Measurements from ENCODE around the gene MYO9A.

Gene MYO9A

DNA sequence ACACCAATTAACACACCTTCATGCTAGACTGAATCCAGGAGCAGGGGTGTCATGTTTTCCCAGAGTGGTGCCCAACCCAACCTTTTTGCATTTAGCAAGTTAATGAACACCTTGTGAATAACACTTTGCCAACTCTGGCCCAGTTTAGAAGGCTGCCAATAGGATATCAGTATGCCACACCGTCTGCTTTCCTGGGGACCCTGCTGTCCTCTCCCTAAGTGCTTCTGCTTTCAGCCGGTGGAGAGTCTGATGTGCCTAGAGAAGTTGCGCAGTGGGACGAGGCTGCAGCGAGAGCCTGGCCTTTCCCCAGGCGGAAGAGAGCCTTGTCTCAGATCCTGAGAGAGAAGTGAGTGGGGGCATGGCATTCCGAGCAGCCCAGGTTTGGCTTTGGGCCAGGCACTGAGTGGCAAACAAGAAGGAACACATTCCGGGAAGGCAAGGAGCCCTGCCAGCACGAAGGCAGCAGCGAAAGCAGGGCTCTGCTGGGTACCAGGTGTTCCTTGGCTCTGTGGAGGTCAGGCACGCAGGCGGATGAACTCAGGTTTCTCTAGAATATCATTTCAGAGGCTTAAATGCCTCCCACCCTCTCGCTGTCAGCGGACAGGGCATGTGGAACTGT lies 37.2 kb upstream of the MYO9A start:
- Histone ChIP-seq H3K4me3 (ENCODE audit: low read length) (no peak overlapping the region), H3K9ac (ENCODE audit: low read depth, low read length) (no peak overlapping the region), H3K27ac (ENCODE audit: low read depth, low read length) (no peak overlapping the region), H3K9me3 (ENCODE audit: insufficient read depth, low read depth, low read length) (no peaks in the 10 kb centered on the region), H3K36me3 (ENCODE audit: insufficient read depth, low read length) (no peaks in the 10 kb centered on the region), H3K4me1 (ENCODE audit: insufficient read depth, low read length) (peaks cover 3% of the 10 kb centered on the region; the same call in 1 of the 2 replicates), H3K27me3 (ENCODE audit: insufficient read depth, low read length) (peaks cover 3% of the 10 kb centered on the region; the same call in 1 of the 2 replicates)
- 88% methylated on average over 14 of the region's 14 CpGs for WGBS

DNA sequence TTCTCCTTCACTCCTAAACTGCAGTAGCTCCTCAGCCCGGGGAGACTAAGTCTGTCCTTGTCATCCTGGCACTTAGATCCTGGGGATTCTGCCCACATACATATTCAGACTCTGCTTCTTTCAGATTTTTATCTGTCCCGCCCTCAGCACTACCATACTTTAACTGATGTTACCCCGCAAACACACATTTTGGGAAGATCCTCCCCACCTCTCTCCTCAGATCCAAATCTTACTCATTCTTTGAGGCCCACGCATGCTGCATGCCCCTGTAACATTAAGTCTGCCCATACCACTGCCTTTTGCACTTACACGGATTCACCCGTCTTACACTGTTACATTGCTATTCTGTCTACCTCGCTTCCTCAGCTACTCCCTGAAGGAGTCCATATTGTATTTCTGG lies 36.4 kb upstream of the MYO9A start:
- H3K27ac ChIP-seq (ENCODE audit: low read depth, low read length) = no peak overlapping the region
- H3K27me3 ChIP-seq (ENCODE audit: insufficient read depth, low read length) = peaks cover 3% of the 10 kb centered on the region; the same call in 1 of the 2 replicates
- no peak overlapping the region for H3K9ac ChIP-seq (ENCODE audit: low read depth, low read length)
- H3K36me3 ChIP-seq (ENCODE audit: insufficient read depth, low read length) = no peaks in the 10 kb centered on the region
- WGBS = 93% methylated on average over 7 of the region's 7 CpGs
- H3K9me3 ChIP-seq (ENCODE audit: insufficient read depth, low read depth, low read length) = no peaks in the 10 kb centered on the region
- H3K4me3 ChIP-seq (ENCODE audit: low read length) = no peak overlapping the region
- H3K4me1 ChIP-seq (ENCODE audit: insufficient read depth, low read length) = peaks cover 3% of the 10 kb centered on the region; the same call in 1 of the 2 replicates

DNA sequence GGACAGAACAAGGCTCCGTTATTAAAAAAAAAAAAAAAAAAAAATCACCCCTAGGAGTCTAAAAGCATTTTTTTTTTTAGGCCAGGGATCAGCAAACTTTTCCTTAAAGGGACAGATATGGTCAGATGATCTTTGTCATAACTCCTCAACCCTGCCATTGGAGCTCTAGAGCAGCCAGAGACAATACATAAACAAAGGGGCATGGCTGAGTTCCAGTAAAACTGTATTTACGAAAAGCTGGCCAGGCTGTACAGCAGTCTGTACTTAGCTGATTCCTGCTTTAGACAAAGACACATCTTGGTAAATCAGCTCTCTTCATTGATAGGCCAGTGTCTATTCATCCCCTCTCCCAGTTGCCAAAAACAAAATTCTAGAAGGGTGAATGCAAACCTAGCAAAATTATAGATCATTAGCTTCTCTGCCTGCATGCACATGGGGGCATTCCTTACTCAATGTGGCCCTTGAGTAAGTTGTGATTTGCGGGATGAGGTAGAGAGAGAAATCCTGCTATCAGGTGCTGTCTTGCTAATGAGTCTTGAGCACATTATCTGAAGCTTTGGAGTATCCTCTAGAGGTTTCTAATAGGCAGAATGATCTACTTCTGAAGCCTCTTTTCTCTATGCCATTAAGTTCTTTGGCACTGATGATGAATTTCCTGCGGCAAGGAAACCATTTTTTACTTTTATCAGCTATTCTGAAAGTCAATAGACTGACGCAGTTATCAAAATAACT lies 35.5 kb upstream of the MYO9A start:
- Histone ChIP-seq H3K9ac (ENCODE audit: low read depth, low read length) (no peak overlapping the region), H3K36me3 (ENCODE audit: insufficient read depth, low read length) (no peaks in the 10 kb centered on the region), H3K4me1 (ENCODE audit: insufficient read depth, low read length) (peaks cover 3% of the 10 kb centered on the region; the same call in 1 of the 2 replicates), H3K27ac (ENCODE audit: low read depth, low read length) (no peak overlapping the region), H3K9me3 (ENCODE audit: insufficient read depth, low read depth, low read length) (no peaks in the 10 kb centered on the region), H3K27me3 (ENCODE audit: insufficient read depth, low read length) (peaks cover 3% of the 10 kb centered on the region; the same call in 1 of the 2 replicates), H3K4me3 (ENCODE audit: low read length) (no peak overlapping the region)
- WGBS = 95% methylated on average over 5 of the region's 5 CpGs

DNA sequence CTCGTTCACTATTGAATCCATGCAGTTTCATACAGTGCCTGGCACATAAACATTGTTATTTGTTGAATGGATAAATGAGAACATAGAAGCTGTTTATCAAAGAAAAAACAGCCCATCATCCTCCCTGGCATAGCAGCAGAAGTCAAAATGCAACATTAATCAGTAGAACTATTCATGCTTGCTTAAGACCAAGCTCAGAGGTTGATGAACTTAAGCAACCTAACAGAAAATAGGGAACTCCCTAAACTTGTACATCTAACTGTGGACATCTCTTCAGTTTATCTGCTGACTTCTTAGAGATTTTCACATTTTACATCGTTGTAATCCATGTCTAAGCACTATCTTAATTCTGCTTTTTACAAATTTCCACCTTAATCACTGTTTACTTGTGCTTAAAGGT lies 29.5 kb upstream of the MYO9A start:
- Histone ChIP-seq H3K36me3 (ENCODE audit: insufficient read depth, low read length) (no peaks in the 10 kb centered on the region), H3K9me3 (ENCODE audit: insufficient read depth, low read depth, low read length) (no peaks in the 10 kb centered on the region), H3K27me3 (ENCODE audit: insufficient read depth, low read length) (no peaks in the 10 kb centered on the region), H3K9ac (ENCODE audit: low read depth, low read length) (no peak overlapping the region), H3K4me1 (ENCODE audit: insufficient read depth, low read length) (no peaks in the 10 kb centered on the region), H3K27ac (ENCODE audit: low read depth, low read length) (no peak overlapping the region), H3K4me3 (ENCODE audit: low read length) (no peak overlapping the region)
- 96% methylated on average over 2 of the region's 2 CpGs for WGBS

DNA sequence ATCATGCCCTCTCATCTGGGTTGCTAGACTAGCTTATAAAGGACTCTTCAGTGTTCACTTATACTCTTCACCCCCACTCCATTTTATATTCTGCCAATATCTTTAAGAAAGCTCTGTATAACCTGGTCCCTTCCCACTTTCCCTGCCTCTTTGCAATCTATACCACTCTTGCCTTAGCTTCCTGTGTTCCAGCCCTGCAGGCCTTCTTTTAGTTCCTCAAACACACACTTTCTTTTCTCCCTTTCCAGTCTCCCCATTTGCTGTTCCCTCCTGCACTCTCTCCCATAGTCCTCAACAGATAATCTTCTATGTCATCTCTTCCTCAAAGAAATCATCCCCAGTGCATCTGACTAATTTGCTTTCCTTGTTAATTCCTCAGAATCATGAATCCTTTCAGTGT lies 29.0 kb upstream of the MYO9A start:
- Histone ChIP-seq H3K27ac (ENCODE audit: low read depth, low read length) (no peak overlapping the region), H3K36me3 (ENCODE audit: insufficient read depth, low read length) (no peaks in the 10 kb centered on the region), H3K4me3 (ENCODE audit: low read length) (no peak overlapping the region), H3K9me3 (ENCODE audit: insufficient read depth, low read depth, low read length) (no peaks in the 10 kb centered on the region), H3K9ac (ENCODE audit: low read depth, low read length) (no peak overlapping the region), H3K27me3 (ENCODE audit: insufficient read depth, low read length) (no peaks in the 10 kb centered on the region), H3K4me1 (ENCODE audit: insufficient read depth, low read length) (no peaks in the 10 kb centered on the region)

DNA sequence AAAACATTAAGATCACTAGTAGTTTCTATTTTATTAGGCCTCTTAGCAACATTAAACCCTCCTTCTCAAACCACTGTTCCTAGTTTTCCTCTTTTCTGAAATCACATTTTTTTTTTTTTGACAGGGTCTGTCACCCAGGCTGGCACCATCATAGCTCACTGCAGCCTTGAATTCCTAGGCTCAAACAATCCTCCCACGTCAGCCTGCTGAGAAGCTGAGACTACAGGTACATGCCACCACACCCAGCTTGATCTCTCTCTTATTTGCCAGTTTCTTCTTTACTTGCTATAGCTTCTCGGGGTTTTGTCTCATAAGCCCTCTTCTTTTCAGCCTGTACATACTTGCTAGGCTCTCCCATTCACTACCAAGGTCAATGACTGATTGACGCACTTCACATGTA lies 28.3 kb upstream of the MYO9A start:
- Histone ChIP-seq H3K27ac (ENCODE audit: low read depth, low read length) (no peak overlapping the region), H3K4me1 (ENCODE audit: insufficient read depth, low read length) (peaks cover 4% of the 10 kb centered on the region; the same call in 1 of the 2 replicates), H3K9ac (ENCODE audit: low read depth, low read length) (no peak overlapping the region), H3K27me3 (ENCODE audit: insufficient read depth, low read length) (no peaks in the 10 kb centered on the region), H3K9me3 (ENCODE audit: insufficient read depth, low read depth, low read length) (no peaks in the 10 kb centered on the region), H3K4me3 (ENCODE audit: low read length) (no peak overlapping the region), H3K36me3 (ENCODE audit: insufficient read depth, low read length) (no peaks in the 10 kb centered on the region)
- WGBS = 89% methylated on average over 3 of the region's 3 CpGs

DNA sequence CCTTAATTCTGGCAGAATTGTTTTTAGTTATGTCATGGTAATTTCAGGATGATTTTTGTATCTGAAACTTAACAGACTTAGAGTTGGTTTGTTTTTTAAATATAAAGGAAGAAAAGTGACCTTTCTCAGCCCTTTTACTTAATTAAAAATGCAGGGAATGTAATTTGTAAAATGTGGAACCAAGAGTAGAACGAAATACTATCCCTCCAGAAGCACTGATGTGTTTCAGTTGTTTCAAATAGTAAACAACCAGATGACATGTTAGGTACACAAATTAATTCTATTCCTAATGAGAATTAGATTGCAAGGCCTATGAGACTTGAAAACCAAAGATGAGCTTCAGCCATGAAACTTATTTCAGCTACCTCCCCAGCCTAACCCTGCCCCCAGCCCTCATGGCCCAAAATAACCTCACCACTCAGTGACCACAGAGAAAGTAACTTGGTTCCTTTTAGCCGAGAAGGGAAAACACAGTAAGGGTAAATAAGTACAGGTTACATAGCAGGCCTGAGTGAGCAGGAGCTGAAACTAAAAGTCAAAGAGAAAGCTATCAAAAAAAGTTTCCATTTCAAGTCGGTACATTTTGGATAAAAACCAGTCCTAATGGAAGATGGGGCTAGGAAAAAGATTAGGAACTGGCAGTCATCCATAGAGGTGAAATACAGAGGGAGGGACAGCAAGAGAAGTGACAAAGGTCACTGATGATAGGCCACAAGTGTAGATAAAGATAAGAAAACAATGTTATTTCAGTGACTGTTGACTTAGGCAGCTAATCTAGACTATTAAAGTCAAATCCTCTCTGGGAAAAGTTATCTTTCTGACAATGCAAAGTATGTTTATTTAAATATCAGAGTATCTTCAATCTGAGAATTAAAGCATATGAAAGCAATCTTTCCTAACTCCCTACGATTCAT lies 23.5 kb upstream of the MYO9A start:
- no peaks in the 10 kb centered on the region for H3K9me3 ChIP-seq (ENCODE audit: insufficient read depth, low read depth, low read length)
- no peaks in the 10 kb centered on the region for H3K27me3 ChIP-seq (ENCODE audit: insufficient read depth, low read length)
- peak overlapping the region; percentile 25; the same call in 1 of the 2 replicates for H3K27ac ChIP-seq (ENCODE audit: low read depth, low read length)
- peaks cover 4% of the 10 kb centered on the region; the same call in 1 of the 2 replicates for H3K4me1 ChIP-seq (ENCODE audit: insufficient read depth, low read length)
- no peaks in the 10 kb centered on the region for H3K36me3 ChIP-seq (ENCODE audit: insufficient read depth, low read length)
- no peak overlapping the region for H3K4me3 ChIP-seq (ENCODE audit: low read length)
- no peak overlapping the region for H3K9ac ChIP-seq (ENCODE audit: low read depth, low read length)
- WGBS = 98% methylated on average over 3 of the region's 4 CpGs

DNA sequence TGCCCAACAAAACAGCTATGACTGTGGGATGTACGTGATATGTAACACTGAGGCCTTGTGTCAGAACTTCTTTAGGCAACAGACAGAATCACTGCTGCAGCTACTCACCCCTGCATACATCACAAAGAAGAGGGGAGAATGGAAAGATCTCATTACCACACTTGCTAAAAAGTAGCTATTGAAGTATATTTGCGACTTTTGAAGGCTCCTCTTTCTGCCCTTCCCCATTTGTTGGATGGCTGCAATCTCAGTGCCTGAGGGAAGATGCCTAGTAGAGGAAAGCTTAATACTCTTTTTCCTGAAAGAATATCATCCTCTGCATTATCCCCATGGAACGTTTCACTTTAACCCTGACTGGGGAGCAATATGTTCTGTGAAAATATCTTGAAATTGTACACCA lies 22.1 kb upstream of the MYO9A start:
- Histone ChIP-seq H3K27me3 (ENCODE audit: insufficient read depth, low read length) (no peaks in the 10 kb centered on the region), H3K9me3 (ENCODE audit: insufficient read depth, low read depth, low read length) (no peaks in the 10 kb centered on the region), H3K36me3 (ENCODE audit: insufficient read depth, low read length) (no peaks in the 10 kb centered on the region), H3K4me3 (ENCODE audit: low read length) (no peak overlapping the region), H3K9ac (ENCODE audit: low read depth, low read length) (no peak overlapping the region), H3K4me1 (ENCODE audit: insufficient read depth, low read length) (peaks cover 4% of the 10 kb centered on the region; the same call in 1 of the 2 replicates), H3K27ac (ENCODE audit: low read depth, low read length) (no peak overlapping the region)
- WGBS = 100% methylated on average over 1 of the region's 3 CpGs

DNA sequence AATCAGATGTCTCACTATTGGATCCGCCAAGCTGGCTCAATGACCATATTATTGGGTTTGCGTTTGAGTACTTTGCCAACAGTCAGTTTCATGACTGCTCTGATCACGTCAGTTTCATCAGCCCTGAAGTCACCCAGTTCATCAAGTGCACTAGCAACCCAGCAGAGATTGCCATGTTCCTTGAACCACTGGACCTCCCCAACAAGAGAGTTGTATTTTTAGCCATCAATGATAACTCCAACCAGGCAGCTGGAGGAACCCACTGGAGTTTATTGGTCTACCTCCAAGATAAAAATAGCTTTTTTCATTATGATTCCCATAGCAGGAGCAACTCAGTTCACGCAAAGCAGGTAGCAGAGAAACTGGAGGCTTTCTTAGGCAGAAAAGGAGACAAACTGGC lies 21.7 kb upstream of the MYO9A start:
- no peaks in the 10 kb centered on the region for H3K27me3 ChIP-seq (ENCODE audit: insufficient read depth, low read length)
- H3K27ac ChIP-seq (ENCODE audit: low read depth, low read length) = no peak overlapping the region
- H3K36me3 ChIP-seq (ENCODE audit: insufficient read depth, low read length) = no peaks in the 10 kb centered on the region
- 95% methylated on average over 4 of the region's 4 CpGs for WGBS
- no peaks in the 10 kb centered on the region for H3K9me3 ChIP-seq (ENCODE audit: insufficient read depth, low read depth, low read length)
- H3K4me3 ChIP-seq (ENCODE audit: low read length) = no peak overlapping the region
- H3K9ac ChIP-seq (ENCODE audit: low read depth, low read length) = no peak overlapping the region
- peaks cover 4% of the 10 kb centered on the region; the same call in 1 of the 2 replicates for H3K4me1 ChIP-seq (ENCODE audit: insufficient read depth, low read length)

DNA sequence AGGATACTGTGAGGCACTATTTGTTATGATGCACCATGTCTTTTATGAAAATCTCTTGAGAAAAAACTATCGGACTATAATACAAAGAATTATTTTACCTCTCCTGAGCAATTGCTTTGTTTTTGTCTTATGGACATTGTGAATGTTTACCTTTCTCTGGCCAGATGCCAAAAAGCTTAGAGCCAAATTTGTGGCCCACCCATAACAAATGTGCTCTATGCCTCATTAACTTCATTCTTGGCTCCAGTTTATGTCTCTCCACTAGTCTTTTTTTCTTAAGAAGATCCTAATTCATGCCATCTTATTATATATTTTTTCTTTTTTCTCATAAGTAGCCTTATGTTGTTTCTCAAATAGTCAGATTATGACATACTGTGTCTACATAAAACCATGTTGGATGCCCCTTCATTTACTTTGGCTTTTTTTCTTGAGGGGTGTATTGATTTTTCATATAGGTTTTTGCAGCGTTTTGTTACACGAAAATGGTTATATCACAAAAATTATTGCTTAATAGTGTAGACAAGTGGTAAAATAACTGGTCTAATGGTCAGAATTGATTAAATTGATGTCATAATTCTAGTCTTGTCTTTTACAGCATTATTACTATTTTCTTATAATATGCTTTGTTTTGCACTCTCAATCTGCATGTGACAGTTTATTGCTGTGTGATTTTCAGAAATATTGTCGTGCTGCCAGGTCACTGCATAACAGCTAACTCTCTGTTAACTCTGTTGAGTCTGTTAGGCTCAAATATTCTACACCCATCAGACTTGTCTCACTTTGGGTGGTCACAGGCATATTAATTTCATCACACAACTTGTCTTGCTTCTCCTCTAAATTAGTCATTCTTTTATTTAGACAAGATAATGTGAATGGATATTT lies 18.5 kb upstream of the MYO9A start:
- Histone ChIP-seq H3K4me3 (ENCODE audit: low read length) (no peak overlapping the region), H3K4me1 (ENCODE audit: insufficient read depth, low read length) (0 out of 2 replicates have a peak, but pooled peaks cover under 1% of the 10 kb centered on the region), H3K27me3 (ENCODE audit: insufficient read depth, low read length) (no peaks in the 10 kb centered on the region), H3K36me3 (ENCODE audit: insufficient read depth, low read length) (no peaks in the 10 kb centered on the region), H3K27ac (ENCODE audit: low read depth, low read length) (no peak overlapping the region), H3K9ac (ENCODE audit: low read depth, low read length) (no peak overlapping the region), H3K9me3 (ENCODE audit: insufficient read depth, low read depth, low read length) (no peaks in the 10 kb centered on the region)
- WGBS = 96% methylated on average over 3 of the region's 4 CpGs
